Fibroblast of the aortic adventitia (primary cell): ENCODE results near the gene GPATCH2. TPM values are rescaled to one million over a fixed set of nuclear protein-coding genes. Genes with fewer than 3 reads are reported as not detected.

ENCODE experiments used
- DNase-seq: peaks from one replicate; pipeline ENCODE4 v3.0.0-alpha.2; 2010; ENCODE audit warnings: low read depth
- H3K4me3 ChIP-seq: 2 replicates; pipeline ENCODE4 v1.5.1; 2011; ENCODE audit warnings: low read depth, mild to moderate bottlenecking, control low read depth, low read length, moderate library complexity
- total RNA-seq: library from RNA; depleted of rRNA; stranded (reverse); fragments of >200 nt; gene quantifications from 2 replicates; pipeline ENCODE4 v1.2.3, GENCODE V29; 2012; ENCODE audit warnings: low replicate concordance
- TF ChIP-seq, protein P1 (sequence below): IDR thresholded peaks from 2 replicates; pipeline ENCODE4 v1.5.1; 2011; ENCODE audit warnings: mild to moderate bottlenecking, low read length, control low read depth, inconsistent platforms; ENCODE audit not compliant: insufficient read depth

GPATCH2 gene
- total RNA-seq, 1 donor: 23.6 TPM

GRCh38 chr1:217617126-217617525 is 13.8 kb downstream of the GPATCH2 start:
- H3K4me3 ChIP-seq: no peak overlapping the region
- DNase-seq: no peak
- TF ChIP-seq, protein P1, sequence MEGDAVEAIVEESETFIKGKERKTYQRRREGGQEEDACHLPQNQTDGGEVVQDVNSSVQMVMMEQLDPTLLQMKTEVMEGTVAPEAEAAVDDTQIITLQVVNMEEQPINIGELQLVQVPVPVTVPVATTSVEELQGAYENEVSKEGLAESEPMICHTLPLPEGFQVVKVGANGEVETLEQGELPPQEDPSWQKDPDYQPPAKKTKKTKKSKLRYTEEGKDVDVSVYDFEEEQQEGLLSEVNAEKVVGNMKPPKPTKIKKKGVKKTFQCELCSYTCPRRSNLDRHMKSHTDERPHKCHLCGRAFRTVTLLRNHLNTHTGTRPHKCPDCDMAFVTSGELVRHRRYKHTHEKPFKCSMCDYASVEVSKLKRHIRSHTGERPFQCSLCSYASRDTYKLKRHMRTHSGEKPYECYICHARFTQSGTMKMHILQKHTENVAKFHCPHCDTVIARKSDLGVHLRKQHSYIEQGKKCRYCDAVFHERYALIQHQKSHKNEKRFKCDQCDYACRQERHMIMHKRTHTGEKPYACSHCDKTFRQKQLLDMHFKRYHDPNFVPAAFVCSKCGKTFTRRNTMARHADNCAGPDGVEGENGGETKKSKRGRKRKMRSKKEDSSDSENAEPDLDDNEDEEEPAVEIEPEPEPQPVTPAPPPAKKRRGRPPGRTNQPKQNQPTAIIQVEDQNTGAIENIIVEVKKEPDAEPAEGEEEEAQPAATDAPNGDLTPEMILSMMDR: no peak

GRCh38 chr1:217614200-217614712 is 16.6 kb downstream of the GPATCH2 start:
- TF ChIP-seq, protein P1: no peak
- H3K4me3 ChIP-seq: no peak overlapping the region
- no peak for DNase-seq

DNA sequence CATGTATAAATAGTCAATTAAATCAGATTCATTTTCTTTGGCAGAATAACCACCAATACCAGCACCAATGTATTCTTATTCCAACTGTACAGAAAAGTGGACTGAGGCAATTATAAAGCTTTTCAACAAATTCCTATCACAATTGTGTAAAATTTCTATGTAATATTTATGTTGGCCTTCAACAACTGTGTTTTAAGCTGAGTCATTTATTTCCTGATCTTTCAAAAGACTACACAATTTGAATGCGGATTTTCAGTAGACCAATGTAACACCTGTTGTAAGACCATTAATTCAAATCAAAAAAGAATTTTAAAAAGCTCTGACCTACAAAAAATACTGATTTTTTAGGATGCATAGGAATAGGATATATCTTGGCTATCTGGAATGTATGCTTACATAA is 25.5 kb downstream of the GPATCH2 start:
- TF ChIP-seq, protein P1: no peak
- DNase-seq: peak; percentile 16
- H3K4me3 ChIP-seq: no peak overlapping the region

DNA sequence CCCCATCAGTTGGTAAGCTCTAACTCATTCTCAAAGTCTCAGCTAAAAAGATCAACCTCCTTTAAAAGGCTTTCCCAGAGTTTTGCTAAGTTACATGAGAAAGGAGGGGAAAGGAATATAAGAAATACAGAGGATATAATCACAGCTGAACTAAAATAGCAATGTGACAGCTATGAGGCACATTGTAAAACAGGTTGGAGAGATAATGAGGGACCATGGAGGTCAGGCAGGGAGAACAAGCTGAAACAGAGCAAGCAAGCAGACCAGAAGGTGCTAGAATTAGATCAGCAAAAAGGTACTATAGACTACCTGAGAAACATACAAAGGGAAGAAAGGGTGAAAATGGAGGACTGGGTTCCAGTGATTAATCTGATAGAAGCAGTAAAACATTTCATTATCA is 28.5 kb downstream of the GPATCH2 start:
- no peak overlapping the region for H3K4me3 ChIP-seq
- no peak for DNase-seq
- TF ChIP-seq, protein P1: no peak

GRCh38 chr1:217599154-217599553 is 31.7 kb downstream of the GPATCH2 start:
- DNase-seq: no peak
- TF ChIP-seq, protein P1: no peak
- no peak overlapping the region for H3K4me3 ChIP-seq

- DNase-seq: no peak
- H3K4me3 ChIP-seq: no peak overlapping the region
These were observed 40.3 kb downstream of the GPATCH2 start for GRCh38 chr1:217590598-217590997.

More at GRCh38 chr1:217590598-217590997, 40.3 kb downstream of the GPATCH2 start:
- TF ChIP-seq, protein P1: no peak
